GM20000 (cell line): Measurements from ENCODE around the gene KAT2A.

ENCODE experiments used
- DNase-seq: peaks from one replicate; pipeline ENCODE4 v3.0.0; 2012; ENCODE audit warnings: low spot score
- TF ChIP-seq, protein P1 (sequence below): IDR thresholded peaks from 2 replicates; pipeline ENCODE4 v1.5.1; 2012; ENCODE audit warnings: mild to moderate bottlenecking, control low read depth; ENCODE audit errors: extremely low read depth, missing control alignments

KAT2A gene

DNA sequence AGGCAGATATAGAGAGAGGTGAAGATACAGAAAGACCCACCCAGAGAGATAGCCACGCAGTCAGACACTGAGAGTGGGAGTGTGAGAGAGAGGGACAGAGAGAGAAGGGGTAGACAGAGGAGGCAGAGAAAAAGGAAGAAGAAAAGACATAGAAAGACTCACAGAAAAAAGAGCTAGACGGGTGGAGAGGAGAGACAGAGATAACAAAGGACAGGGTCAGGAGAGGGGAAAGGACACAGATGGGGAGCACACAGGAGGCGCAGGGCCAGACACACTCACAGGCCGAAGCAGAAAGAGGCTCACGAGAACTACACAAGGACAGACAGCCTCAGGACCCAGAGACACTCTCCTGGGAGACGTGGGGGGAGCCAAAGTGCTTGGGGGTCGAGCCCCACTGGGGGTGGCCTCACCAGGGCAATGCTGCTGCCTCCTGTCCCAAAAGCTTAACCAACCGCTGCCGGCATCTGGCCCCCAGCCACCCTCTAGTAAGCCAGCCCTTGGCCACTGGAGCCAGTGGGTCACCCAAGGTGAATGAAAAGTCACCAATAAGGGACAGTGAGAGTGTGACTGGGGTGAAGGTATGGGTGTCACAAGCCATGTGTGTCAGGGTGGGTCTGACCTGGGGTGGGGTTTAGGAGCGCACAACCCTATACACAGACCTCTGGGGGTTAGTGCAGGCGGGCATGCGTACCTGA lies 26.6 kb downstream of the KAT2A start:
- DNase-seq = no peak
- TF ChIP-seq, protein P1, sequence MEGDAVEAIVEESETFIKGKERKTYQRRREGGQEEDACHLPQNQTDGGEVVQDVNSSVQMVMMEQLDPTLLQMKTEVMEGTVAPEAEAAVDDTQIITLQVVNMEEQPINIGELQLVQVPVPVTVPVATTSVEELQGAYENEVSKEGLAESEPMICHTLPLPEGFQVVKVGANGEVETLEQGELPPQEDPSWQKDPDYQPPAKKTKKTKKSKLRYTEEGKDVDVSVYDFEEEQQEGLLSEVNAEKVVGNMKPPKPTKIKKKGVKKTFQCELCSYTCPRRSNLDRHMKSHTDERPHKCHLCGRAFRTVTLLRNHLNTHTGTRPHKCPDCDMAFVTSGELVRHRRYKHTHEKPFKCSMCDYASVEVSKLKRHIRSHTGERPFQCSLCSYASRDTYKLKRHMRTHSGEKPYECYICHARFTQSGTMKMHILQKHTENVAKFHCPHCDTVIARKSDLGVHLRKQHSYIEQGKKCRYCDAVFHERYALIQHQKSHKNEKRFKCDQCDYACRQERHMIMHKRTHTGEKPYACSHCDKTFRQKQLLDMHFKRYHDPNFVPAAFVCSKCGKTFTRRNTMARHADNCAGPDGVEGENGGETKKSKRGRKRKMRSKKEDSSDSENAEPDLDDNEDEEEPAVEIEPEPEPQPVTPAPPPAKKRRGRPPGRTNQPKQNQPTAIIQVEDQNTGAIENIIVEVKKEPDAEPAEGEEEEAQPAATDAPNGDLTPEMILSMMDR = no peak

DNA sequence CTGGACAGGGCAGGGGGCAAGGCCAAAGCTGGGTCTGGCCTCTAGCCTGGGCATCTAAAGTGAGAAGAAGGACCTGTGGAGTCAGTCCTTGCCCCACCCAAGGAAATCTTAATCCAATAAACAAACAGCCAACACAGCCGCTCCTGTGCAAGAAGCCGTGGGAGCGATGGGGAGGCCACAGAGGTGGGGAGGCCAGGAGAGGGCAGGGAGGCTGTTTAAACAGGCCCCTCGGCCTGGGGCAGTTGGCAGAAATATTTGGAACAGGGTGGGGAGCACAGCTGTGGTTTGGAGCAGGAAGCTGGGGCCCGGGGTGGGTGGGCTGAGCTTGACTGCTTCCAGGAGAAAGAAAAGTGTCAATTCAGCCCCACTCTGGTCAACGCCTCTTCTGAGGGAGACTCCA lies 28.2 kb downstream of the KAT2A start:
- DNase-seq = no peak
- TF ChIP-seq, protein P1 = no peak

DNA sequence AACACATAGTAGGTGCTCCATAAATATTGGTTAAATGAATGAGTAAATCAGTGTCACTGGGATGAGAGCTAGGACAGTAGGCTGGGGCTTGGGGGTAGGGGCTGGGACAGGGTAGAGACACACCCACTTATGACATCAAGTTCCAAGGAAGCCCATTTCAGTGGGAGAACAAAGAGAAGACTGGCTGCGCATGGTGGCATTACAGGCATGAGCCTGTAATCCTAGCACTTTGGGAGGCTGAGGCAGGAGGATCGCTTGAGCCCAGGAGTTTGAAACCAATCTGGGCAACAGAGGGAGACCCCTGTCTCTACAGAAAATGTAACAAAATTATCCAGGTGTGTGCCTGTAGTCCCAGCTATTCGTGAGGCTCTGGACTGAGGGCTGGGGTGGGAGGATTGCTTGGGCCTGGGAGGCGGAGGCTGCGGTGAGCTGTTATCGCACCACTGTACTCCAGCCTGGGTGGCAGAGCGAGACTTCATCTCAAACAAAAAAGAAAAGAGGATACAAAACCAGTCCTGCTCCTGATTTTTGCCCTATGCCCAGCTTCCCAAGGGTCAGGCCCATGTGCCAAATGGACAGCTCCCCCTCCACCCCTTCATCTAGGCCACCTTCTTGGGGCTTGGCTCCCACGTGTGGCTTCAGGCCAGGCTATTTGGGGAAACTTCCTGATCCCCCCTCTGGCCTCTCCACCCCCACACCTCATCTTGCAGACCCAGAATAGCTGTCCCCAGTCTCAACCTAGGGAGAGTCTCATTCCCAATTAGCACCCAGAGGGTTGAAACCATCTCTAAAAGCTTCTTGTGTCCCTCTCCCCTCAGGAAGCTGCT lies 30.0 kb downstream of the KAT2A start:
- TF ChIP-seq, protein P1 = no peak

DNA sequence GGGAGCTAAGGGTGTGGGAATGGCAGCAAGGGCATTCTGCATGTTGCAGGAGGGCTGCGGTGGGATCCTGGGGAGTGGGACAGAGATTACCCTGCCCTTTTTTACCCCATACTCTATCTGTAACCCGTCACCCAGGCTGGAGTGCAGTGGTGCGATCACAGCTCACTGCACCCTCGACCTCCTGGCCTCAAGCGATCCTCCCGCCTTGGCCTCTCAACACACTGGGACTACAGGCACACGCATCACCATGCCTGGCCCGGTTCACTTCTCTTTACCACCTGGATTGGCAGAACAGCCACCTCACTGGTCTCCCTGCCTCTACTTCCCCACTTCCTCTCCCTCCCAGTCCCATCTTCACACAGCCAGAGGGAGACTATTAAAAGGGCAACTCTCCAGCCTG lies 32.4 kb downstream of the KAT2A start:
- TF ChIP-seq, protein P1 = no peak
- no peak for DNase-seq

More for the DNA sequence above, 30.0 kb downstream of the KAT2A start:
- DNase-seq = no peak

DNA sequence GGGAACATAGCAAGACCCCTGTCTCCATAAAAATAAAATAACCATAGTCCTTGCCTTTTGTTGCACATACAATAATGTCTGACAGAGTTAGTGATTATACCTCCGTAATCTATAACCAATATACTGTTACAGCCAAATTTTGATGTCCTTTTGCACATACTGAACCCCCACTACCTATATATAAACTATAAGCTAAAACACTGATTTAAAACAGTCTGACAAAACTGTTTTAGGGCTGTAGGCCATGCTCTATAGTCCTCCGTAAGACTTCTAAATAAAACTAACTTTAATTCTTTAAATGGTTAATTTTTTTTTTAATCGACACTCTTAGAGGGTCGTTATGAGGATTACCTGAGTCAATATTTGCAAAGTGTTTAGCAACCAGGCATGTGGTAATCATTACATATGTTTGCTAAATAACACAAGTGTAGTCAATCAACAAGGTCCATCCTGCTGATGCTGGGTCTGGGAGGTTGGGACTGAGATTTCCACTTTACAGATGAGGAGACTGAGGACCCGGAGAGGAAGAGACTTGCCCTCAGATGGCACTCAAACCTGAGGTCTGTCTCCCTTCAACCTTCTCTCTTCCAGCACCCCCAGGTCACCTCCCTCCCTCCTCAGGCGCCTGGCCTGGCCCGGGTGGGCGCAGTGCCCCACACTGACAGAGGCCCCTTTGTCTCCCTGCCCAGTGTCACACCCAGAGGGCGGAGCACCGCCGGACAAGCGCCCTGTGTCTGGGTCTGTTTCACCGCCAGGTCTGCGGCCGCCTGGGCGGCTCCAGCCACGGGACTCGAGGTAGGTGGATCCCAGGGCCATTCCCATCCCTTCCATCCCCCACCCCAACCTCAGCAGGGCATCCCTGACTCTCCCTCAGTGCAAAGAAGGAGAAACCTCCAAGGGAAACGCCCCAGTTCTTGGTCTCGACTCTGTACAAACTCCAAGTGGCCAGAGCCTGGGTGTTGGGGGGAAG lies 33.1 kb downstream of the KAT2A start:
- no peak for DNase-seq
- TF ChIP-seq, protein P1 = no peak

DNA sequence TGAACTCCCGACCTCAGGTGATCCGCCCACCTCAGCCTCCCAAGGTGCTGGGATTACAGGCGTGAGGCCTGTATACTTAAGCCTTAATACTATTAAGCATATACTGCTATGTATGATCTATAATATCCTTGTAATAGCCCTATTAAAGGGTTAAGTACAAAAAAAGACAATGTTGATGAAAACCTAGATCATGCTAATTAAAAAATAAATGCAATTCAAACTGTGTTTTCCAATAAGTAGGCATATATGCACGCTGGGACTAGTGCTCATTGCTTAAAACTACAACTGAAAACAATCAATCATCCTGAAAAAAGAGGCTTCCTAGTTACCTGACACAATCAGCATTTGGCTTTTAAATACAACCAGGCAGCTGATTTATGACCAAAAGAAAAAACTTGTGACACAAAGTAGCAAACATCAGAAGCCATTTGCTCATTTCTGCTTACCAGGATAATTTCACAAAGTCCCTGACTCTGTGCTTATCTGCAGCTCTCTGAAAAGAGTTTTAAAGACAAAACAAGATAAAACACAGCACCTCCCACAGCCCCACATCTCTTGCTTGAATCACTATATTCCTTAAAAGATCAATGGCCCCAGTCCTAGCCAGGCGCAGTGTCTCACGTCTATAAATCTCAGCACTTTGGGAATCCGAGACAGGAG lies 34.0 kb downstream of the KAT2A start:
- no peak for DNase-seq
- TF ChIP-seq, protein P1 = no peak
